Loucy (cell line): ENCODE measurements around the gene TMEM126A.
A peak's percentile ranks its signal among the peaks of the same experiment; 100 is the strongest.

ENCODE experiments used
- H2AFZ ChIP-seq: fragments of 200-600 bp; sonication (generic); 2 replicates; pipeline ENCODE4 v1.6.0; 2016; ENCODE audit warnings: antibody characterized with exemption, mild to moderate bottlenecking, low read length, moderate library complexity
- H3F3A ChIP-seq: fragments of 200-600 bp; 2 replicates; pipeline ENCODE4 v1.6.0; 2016; ENCODE audit warnings: antibody characterized with exemption, low read depth, mild to moderate bottlenecking
- H3K27me3 ChIP-seq: fragments of 200-600 bp; sonication (generic); 2 replicates; pipeline ENCODE4 v1.6.1; 2014; ENCODE audit warnings: low read length, mild to moderate bottlenecking; ENCODE audit not compliant: insufficient read depth, poor library complexity, severe bottlenecking
- H3K36me3 ChIP-seq: fragments of 200-600 bp; sonication (generic); 2 replicates; pipeline ENCODE4 v1.6.1; 2016; ENCODE audit warnings: low read length; ENCODE audit not compliant: insufficient read depth
- H3K4me1 ChIP-seq: fragments of 200-600 bp; sonication (generic); 2 replicates; pipeline ENCODE4 v1.5.1; 2014; ENCODE audit warnings: low read length, mild to moderate bottlenecking; ENCODE audit not compliant: insufficient read depth, poor library complexity, severe bottlenecking
- H3K4me2 ChIP-seq: fragments of 200-600 bp; sonication (generic); 2 replicates; pipeline ENCODE4 v1.6.0; 2014; ENCODE audit warnings: antibody characterized with exemption, low read length, low read depth, mild to moderate bottlenecking; ENCODE audit not compliant: poor library complexity, severe bottlenecking
- H3K4me3 ChIP-seq: fragments of 200-600 bp; sonication (generic); 2 replicates; pipeline ENCODE4 v1.5.1; 2014; ENCODE audit warnings: low read length, mild to moderate bottlenecking, mixed read lengths; ENCODE audit not compliant: poor library complexity, severe bottlenecking
- H3K79me2 ChIP-seq: fragments of 200-600 bp; sonication (generic); 2 replicates; pipeline ENCODE4 v1.6.1; 2014; ENCODE audit warnings: low read length; ENCODE audit not compliant: insufficient read depth
- H3K9ac ChIP-seq: fragments of 200-600 bp; sonication (generic); 2 replicates; pipeline ENCODE4 v1.6.0; 2014; ENCODE audit warnings: mild to moderate bottlenecking, low read depth, low read length, moderate library complexity; ENCODE audit not compliant: poor library complexity, severe bottlenecking
- H3K9me2 ChIP-seq: fragments of 200-600 bp; sonication (generic); replicated peaks from 2 replicates; pipeline ENCODE4 v1.6.1; 2016; ENCODE audit warnings: low read depth, low read length, mixed read lengths
- H3K9me3 ChIP-seq: fragments of 200-600 bp; sonication (generic); 2 replicates; pipeline ENCODE4 v1.6.1; 2014; ENCODE audit warnings: mild to moderate bottlenecking, antibody characterized with exemption, low read length, low read depth; ENCODE audit not compliant: insufficient read depth
- H4K20me1 ChIP-seq: fragments of 200-600 bp; sonication (generic); 2 replicates; pipeline ENCODE4 v1.6.0; 2014; ENCODE audit warnings: antibody characterized with exemption, low read length, mild to moderate bottlenecking; ENCODE audit not compliant: insufficient read depth, poor library complexity, severe bottlenecking
- EZH2phosphoT487 ChIP-seq: fragments of 200-600 bp; IDR thresholded peaks from 2 replicates; pipeline ENCODE4 v1.6.1; 2018; ENCODE audit warnings: antibody characterized with exemption, mild to moderate bottlenecking, moderate library complexity, borderline replicate concordance
- TF ChIP-seq, protein P1 (sequence below): fragments of 200-600 bp; sonication (generic); conservative IDR thresholded peaks from 2 replicates; pipeline ENCODE4 v1.5.1; 2014; ENCODE audit warnings: mild to moderate bottlenecking, antibody characterized with exemption, low read length

Gene TMEM126A

DNA sequence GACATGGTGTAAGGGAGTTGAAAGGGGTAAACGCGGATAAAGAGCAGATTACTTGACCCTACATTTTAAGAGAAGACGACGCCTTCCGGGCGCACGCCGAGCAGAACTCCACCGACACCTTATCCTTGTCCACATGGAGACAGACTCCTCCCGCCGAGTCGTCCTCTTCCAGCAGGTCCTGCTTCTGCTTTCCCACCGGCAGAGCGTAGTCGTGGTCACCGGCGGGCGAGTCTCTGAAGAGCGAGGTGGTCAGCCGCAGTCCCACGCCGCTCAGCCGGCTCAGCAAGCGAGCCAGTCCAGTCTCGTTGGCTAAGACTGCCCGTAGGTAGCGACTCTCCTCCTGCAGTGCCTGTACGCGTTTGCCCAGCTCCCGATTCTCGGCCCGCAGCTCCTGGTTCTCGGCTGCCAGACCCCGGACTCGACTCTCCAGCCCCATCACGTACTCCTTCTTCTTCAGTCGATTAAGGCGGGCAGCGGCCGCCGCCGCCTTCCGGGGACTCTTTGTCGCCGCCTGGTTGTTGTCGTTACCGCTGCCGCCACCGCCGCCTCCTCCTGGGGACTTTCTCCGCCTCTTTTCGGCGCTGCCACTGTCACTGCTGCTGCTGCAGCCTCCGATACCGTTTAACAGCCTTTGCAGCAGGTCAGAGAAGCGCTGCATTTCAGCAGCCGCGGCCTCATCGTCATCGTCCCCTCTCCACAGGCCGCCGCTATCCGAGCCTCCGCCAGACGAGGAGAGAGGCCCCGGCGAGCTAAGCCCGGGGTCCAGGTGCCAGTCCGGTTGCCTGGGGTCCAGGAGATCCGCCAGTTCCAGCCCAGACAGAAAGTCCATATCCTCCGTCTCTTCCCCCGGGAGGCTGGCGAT, 16.2 kb downstream of the TMEM126A start:
- Histone ChIP-seq H3K27me3 (peaks cover 7% of the 10 kb centered on the region), H3K79me2 (peaks cover 60% of the 10 kb centered on the region), H3K36me3 (peaks cover 24% of the 10 kb centered on the region), H3K4me1 (peaks cover 34% of the 10 kb centered on the region), H3K4me2 (peak overlapping the region; percentile 95), H3F3A (no peaks in the 10 kb centered on the region), H2AFZ (peak overlapping the region; percentile 92; the same call in 1 of the 2 replicates), H4K20me1 (peaks cover 58% of the 10 kb centered on the region), H3K9ac (peak overlapping the region; percentile 97), H3K9me3 (no peaks in the 10 kb centered on the region), H3K9me2 (no peaks in the 10 kb centered on the region), H3K4me3 (peak overlapping the region; percentile 90)
- no peak for TF ChIP-seq EZH2phosphoT487
- TF ChIP-seq, protein P1, sequence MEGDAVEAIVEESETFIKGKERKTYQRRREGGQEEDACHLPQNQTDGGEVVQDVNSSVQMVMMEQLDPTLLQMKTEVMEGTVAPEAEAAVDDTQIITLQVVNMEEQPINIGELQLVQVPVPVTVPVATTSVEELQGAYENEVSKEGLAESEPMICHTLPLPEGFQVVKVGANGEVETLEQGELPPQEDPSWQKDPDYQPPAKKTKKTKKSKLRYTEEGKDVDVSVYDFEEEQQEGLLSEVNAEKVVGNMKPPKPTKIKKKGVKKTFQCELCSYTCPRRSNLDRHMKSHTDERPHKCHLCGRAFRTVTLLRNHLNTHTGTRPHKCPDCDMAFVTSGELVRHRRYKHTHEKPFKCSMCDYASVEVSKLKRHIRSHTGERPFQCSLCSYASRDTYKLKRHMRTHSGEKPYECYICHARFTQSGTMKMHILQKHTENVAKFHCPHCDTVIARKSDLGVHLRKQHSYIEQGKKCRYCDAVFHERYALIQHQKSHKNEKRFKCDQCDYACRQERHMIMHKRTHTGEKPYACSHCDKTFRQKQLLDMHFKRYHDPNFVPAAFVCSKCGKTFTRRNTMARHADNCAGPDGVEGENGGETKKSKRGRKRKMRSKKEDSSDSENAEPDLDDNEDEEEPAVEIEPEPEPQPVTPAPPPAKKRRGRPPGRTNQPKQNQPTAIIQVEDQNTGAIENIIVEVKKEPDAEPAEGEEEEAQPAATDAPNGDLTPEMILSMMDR = peak; percentile 55

DNA sequence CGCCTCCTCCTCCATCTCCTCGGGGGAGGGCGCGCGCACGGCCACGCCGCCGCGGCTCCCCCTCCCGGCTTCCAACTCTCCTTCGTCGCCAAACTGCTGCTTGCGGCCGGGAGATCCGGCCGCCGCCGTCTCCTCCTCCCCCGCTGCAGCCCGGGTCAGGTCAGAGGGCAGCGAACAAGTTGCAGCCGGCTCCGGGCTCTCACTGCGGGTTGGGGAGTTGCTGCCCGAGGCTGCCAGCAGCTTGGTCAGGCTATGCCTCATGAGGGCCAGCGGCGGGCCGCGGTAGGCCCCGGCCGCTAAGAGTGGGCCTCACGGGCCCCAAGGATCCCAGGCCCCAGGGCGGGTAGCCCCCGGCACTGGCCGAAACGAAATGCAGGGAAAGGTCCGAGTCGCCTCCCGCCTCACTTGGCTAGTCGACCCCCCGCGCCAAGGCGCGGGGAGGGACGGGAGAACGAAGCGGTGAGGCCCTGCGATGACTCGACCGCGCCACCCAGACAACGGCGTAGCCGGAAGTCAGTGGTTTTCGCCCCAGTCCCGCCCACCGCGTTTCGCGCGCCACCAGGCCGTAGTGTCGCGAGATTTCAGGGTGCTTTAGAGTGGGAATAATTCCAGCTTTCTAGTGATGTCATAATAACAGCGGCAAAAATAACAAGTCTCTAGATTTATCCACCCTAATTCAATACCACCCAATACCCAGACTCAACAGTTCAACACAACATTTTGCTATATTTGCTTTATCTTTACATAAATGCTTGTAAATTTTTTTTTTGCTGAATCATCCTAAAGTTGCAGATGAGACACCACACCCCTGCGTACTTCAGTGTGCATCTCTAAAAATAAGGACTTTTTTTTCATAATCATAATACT, 17.1 kb downstream of the TMEM126A start, which contains the start of gene CREBZF:
Gene CREBZF, minus strand, starts transcription at position 515 of the 867 bp plus-strand sequence. Its CDS starts 254 bp downstream, at position 261.
- Histone ChIP-seq H3K4me2 (peak within 1 kb of the TSS; percentile 95), H3F3A (no peaks in the 10 kb centered on the region), H3K79me2 (peaks cover 51% of the 10 kb centered on the region), H3K4me3 (peak within 1 kb of the TSS; percentile 90), H2AFZ (peak within 1 kb of the TSS; percentile 92), H3K4me1 (peaks cover 30% of the 10 kb centered on the region), H3K9ac (peak within 1 kb of the TSS; percentile 97), H3K9me3 (no peaks in the 10 kb centered on the region), H3K27me3 (peaks cover 7% of the 10 kb centered on the region), H3K36me3 (peaks cover 16% of the 10 kb centered on the region), H4K20me1 (peaks cover 49% of the 10 kb centered on the region), H3K9me2 (no peaks in the 10 kb centered on the region)
- no peak for TF ChIP-seq EZH2phosphoT487
- TF ChIP-seq, protein P1 = no peak

DNA sequence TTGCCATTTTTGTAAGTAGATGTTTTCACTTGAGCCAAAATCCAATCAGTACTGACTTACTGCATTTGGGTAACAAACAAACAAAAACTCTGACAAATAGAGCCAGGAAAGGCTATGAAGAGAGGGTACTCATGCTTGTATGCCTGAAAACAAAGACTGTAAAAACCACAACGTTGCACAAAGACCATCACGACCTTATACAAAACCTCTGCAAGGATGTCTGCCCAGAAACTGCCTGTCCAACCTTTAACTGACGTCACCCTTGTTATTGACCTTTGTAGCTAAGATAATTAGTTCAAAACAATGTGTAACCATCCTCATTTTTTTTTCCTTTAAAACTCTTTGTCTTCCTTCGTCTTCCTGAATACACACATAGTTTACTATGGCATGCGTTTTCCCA, 18.0 kb downstream of the TMEM126A start:
- peak overlapping the region; percentile 90 for H3K4me3 ChIP-seq
- no peaks in the 10 kb centered on the region for H3F3A ChIP-seq
- peak overlapping the region; percentile 95 for H3K4me2 ChIP-seq
- H3K9me3 ChIP-seq = no peaks in the 10 kb centered on the region
- no peaks in the 10 kb centered on the region for H3K9me2 ChIP-seq
- TF ChIP-seq, protein P1 = no peak
- TF ChIP-seq EZH2phosphoT487 = no peak
- peaks cover 21% of the 10 kb centered on the region for H3K4me1 ChIP-seq
- peaks cover 42% of the 10 kb centered on the region for H3K79me2 ChIP-seq
- H2AFZ ChIP-seq = peak overlapping the region; percentile 92
- H3K36me3 ChIP-seq = peaks cover 8% of the 10 kb centered on the region
- H4K20me1 ChIP-seq = peaks cover 40% of the 10 kb centered on the region
- H3K27me3 ChIP-seq = peaks cover 7% of the 10 kb centered on the region
- H3K9ac ChIP-seq = peak overlapping the region; percentile 97
